ENCODE measurements around the gene CAMK2A. TPM values are rescaled to one million over a fixed set of nuclear protein-coding genes. Genes with fewer than 3 reads are reported as not detected.

The CAMK2A gene
- total and polyA plus RNA-seq, 4 donors = under 0.01 TPM; not detected in 3

GRCh38 chr5:150188146-150188842 lies 101.3 kb downstream of the CAMK2A start:
- Histone ChIP-seq H3K27ac (ENCODE audit: low read depth in 1 of 2, low read length in 2 of 2) (no peak overlapping the region), H3K9ac (ENCODE audit: low read depth in 1 of 2, low read length in 2 of 2) (no peak overlapping the region), H3K27me3 (ENCODE audit: control insufficient read depth in 4 of 4, insufficient read depth in 4 of 4, low read length in 3 of 4) (peaks cover 0 to 5% (median 0%) of the 10 kb centered on the region in 4 donors), H3K9me3 (ENCODE audit: control insufficient read depth in 4 of 4, low read length in 3 of 4) (no peaks in the 10 kb centered on the region), H3K4me1 (ENCODE audit: control insufficient read depth in 4 of 4, insufficient read depth in 4 of 4, low read length in 3 of 4) (peaks cover 8 to 28% (median 17%) of the 10 kb centered on the region in 4 donors), H3K36me3 (ENCODE audit: control insufficient read depth in 4 of 4, insufficient read depth in 3 of 4, low read depth in 1 of 4, low read length in 3 of 4) (no peaks in the 10 kb centered on the region), H3K4me3 (ENCODE audit: low read depth in 1 of 3, low read length in 3 of 3) (no peak overlapping the region)
- TF ChIP-seq RXRA (IDR thresholded peaks at IDR 0.05) = no peak
- TF ChIP-seq, protein P1, sequence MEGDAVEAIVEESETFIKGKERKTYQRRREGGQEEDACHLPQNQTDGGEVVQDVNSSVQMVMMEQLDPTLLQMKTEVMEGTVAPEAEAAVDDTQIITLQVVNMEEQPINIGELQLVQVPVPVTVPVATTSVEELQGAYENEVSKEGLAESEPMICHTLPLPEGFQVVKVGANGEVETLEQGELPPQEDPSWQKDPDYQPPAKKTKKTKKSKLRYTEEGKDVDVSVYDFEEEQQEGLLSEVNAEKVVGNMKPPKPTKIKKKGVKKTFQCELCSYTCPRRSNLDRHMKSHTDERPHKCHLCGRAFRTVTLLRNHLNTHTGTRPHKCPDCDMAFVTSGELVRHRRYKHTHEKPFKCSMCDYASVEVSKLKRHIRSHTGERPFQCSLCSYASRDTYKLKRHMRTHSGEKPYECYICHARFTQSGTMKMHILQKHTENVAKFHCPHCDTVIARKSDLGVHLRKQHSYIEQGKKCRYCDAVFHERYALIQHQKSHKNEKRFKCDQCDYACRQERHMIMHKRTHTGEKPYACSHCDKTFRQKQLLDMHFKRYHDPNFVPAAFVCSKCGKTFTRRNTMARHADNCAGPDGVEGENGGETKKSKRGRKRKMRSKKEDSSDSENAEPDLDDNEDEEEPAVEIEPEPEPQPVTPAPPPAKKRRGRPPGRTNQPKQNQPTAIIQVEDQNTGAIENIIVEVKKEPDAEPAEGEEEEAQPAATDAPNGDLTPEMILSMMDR (IDR thresholded peaks at IDR 0.05; ENCODE audit: low read depth, low read length, missing input control) = no peak
- no peak for TF ChIP-seq GABPA (IDR thresholded peaks at IDR 0.05 in 1 of 2, conservative IDR thresholded peaks at IDR 0.05 in 1 of 2)
- no peak for TF ChIP-seq SP1 (IDR thresholded peaks at IDR 0.05)
- TF ChIP-seq NR2F2 (IDR thresholded peaks at IDR 0.05) = no peak
- no peak for TF ChIP-seq JUND (IDR thresholded peaks at IDR 0.05)
- no peak for TF ChIP-seq TAF1 (conservative IDR thresholded peaks at IDR 0.05)
- TF ChIP-seq, protein P2, sequence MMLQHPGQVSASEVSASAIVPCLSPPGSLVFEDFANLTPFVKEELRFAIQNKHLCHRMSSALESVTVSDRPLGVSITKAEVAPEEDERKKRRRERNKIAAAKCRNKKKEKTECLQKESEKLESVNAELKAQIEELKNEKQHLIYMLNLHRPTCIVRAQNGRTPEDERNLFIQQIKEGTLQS (IDR thresholded peaks at IDR 0.05) = no peak
- TF ChIP-seq YY1 (IDR thresholded peaks at IDR 0.05) = no peak
- no peak for TF ChIP-seq REST (IDR thresholded peaks at IDR 0.05)
- no peak for DNase-seq (ENCODE audit: low spot score)
- WGBS = 54% methylated on average over 3 of the region's 3 CpGs

DNA sequence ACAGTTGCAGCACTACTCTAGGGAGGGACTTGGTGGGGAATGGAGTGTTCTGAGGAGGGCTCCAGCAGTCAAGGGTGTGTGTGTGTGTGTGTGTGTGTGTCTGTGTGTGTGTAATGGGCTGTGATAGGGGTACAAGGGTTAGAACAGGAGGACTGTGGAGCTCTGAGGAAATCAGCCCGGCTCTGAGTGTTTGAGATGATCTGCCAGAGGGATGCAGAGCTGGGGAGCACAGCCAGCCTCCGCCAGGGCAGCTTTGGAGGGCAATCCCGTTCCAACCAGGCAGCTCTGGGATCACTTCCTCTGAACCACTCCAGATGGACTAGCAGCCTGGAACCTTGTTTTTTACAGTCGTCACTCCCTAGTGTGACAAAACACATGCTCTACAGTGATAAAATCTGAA lies 102.7 kb downstream of the CAMK2A start:
- 75% methylated on average over 4 of the region's 4 CpGs for WGBS
- Histone ChIP-seq H3K9me3 (ENCODE audit: control insufficient read depth in 4 of 4, low read length in 3 of 4) (no peaks in the 10 kb centered on the region), H3K4me1 (ENCODE audit: control insufficient read depth in 4 of 4, insufficient read depth in 4 of 4, low read length in 3 of 4) (peaks cover 8 to 28% (median 17%) of the 10 kb centered on the region in 4 donors), H3K27me3 (ENCODE audit: control insufficient read depth in 4 of 4, insufficient read depth in 4 of 4, low read length in 3 of 4) (peaks cover 0 to 5% (median 0%) of the 10 kb centered on the region in 4 donors), H3K9ac (ENCODE audit: low read depth in 1 of 2, low read length in 2 of 2) (no peak overlapping the region), H3K27ac (ENCODE audit: low read depth in 1 of 2, low read length in 2 of 2) (no peak overlapping the region), H3K36me3 (ENCODE audit: control insufficient read depth in 4 of 4, insufficient read depth in 3 of 4, low read depth in 1 of 4, low read length in 3 of 4) (no peaks in the 10 kb centered on the region), H3K4me3 (ENCODE audit: low read depth in 1 of 3, low read length in 3 of 3) (no peak overlapping the region)
- TF ChIP-seq, protein P1 (IDR thresholded peaks at IDR 0.05; ENCODE audit: low read depth, low read length, missing input control) = no peak
- TF ChIP-seq RAD21 (IDR thresholded peaks at IDR 0.05) = no peak
- no peak for TF ChIP-seq MAX (IDR thresholded peaks at IDR 0.05)
- TF ChIP-seq HNF4G (IDR thresholded peaks at IDR 0.05) = no peak
- no peak for TF ChIP-seq ZBTB33 (IDR thresholded peaks at IDR 0.05)
- TF ChIP-seq JUND (IDR thresholded peaks at IDR 0.05) = no peak
- TF ChIP-seq REST (IDR thresholded peaks at IDR 0.05) = no peak
- no peak for TF ChIP-seq GABPA (IDR thresholded peaks at IDR 0.05 in 1 of 2, conservative IDR thresholded peaks at IDR 0.05 in 1 of 2)
- no peak for DNase-seq (ENCODE audit: low spot score)
